Measurements from ENCODE around the gene RFX1. TPM values are rescaled to one million over a fixed set of nuclear protein-coding genes. Genes with fewer than 3 reads are reported as not detected.
"Not testable (repeated sequence)": the region's sequence is repeated elsewhere in the genome, so short reads cannot be mapped to it uniquely, and the experiment has no call there.

The RFX1 gene
- total RNA-seq, 1 donor from 2014 or later = 21.2 TPM

DNA sequence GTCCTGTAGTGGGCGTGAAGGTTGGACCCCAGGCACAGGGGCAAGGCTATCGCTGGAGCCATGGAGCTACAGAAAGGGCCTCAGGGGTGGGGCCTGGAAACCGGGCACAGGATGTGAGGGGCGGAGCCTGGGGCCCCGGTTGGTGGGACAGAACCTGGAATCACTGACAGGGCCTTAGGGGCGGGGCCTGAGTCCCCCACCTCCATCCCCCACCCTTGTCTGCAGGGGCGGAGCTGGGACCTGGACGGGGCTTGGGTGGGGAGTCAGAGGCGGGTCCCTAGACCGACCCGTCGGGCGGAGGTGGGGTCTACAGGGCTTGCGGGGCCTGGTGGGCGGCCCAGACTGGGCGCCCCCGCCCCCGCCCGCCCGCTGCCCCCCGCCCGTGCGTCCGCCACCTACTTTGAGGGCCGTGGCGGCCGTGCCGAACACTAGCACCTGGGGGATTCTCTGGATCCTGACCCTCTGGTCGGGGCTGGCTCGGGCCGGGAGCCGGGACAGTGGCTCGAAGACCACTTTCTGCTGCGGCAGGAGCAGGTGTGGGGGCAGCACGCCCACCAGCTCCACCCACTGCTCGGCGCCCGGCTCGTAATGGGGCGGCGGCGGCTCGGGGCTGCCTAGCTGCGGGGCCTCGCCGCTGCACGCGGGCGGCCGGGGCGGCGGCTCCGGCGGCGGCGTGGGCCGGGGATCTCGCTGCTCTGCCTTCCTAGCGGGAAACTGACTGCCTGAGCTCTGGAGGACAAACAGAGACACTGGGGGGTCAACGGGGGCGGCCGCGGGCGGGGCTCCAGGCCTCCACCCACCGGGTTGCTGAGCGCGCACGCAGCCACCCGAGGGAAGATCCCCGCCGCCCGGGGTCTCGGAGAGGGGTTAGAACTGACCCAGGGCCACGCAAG lies 27.5 kb downstream of the RFX1 start:
- Mint-ChIP-seq H3K4me3 (peak overlapping the region; percentile 57), H3K9me3 (no peaks in the 10 kb centered on the region)

DNA sequence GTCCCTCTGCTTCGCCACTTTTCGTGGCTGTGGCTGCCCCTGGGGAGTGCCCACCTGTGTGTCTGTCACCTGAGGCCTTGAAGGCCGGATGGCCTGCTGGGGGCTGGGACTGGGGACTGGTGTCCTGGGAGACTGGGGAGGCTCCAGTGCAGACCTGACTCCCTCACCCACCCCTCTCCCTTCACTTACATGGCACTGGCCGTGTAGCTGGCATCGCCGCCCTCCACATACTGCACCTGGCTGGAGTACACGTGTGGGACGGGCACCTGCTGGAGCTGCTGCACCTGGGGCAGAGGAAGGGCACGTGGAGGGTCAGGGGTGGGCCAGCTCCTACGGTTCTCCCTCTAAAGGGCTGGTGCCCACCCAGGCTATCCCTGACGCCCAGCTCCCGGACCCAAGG lies 28.3 kb downstream of the RFX1 start:
- no peak for DNase-seq (ENCODE audit: low spot score in 2 of 2, unreplicated experiment in 2 of 2)
- Mint-ChIP-seq H3K27me3 (ENCODE audit: low read depth) (no peaks in the 10 kb centered on the region), H3K4me1 (peaks cover 19% of the 10 kb centered on the region), H3K9me3 (no peaks in the 10 kb centered on the region), H3K27ac (peak overlapping the region; percentile 79), H3K4me3 (peak overlapping the region; percentile 57), H3K36me3 (peaks cover 8% of the 10 kb centered on the region)
- TF ChIP-seq, protein P1, sequence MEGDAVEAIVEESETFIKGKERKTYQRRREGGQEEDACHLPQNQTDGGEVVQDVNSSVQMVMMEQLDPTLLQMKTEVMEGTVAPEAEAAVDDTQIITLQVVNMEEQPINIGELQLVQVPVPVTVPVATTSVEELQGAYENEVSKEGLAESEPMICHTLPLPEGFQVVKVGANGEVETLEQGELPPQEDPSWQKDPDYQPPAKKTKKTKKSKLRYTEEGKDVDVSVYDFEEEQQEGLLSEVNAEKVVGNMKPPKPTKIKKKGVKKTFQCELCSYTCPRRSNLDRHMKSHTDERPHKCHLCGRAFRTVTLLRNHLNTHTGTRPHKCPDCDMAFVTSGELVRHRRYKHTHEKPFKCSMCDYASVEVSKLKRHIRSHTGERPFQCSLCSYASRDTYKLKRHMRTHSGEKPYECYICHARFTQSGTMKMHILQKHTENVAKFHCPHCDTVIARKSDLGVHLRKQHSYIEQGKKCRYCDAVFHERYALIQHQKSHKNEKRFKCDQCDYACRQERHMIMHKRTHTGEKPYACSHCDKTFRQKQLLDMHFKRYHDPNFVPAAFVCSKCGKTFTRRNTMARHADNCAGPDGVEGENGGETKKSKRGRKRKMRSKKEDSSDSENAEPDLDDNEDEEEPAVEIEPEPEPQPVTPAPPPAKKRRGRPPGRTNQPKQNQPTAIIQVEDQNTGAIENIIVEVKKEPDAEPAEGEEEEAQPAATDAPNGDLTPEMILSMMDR (IDR thresholded peaks at IDR 0.05; ENCODE audit: unreplicated experiment) = no peak

More for the DNA sequence above, 27.5 kb downstream of the RFX1 start:
- peak; percentile 80 to 91 for DNase-seq (ENCODE audit: low spot score in 2 of 2, unreplicated experiment in 2 of 2)
- Mint-ChIP-seq H3K4me1 (peaks cover 19% of the 10 kb centered on the region), H3K36me3 (peaks cover 8% of the 10 kb centered on the region), H3K27ac (peak overlapping the region; percentile 79), H3K27me3 (ENCODE audit: low read depth) (no peaks in the 10 kb centered on the region)
- TF ChIP-seq, protein P1 (IDR thresholded peaks at IDR 0.05; ENCODE audit: unreplicated experiment) = no peak

DNA sequence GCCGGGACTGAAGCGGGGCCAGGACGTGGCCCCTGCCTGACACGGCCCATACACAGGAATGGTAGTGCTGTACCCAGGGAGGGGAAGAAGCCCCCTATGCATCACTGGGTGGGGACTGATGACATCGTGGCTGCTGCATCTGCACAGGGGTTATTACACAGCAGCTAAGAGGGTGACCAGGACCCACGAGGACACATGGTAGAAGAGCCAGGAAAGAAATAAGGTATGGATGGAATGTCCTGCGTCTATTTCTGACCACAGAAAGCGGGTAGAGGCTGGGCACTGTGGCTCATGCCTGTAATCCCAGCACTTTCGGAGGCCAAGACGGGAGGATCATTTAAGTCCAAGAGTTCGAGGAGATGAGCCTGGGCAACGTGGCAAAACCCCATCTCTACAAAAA lies 29.7 kb downstream of the RFX1 start:
- Mint-ChIP-seq H3K4me3 (no peak overlapping the region), H3K27ac (no peak overlapping the region), H3K4me1 (peaks cover 19% of the 10 kb centered on the region), H3K36me3 (peaks cover 6% of the 10 kb centered on the region), H3K9me3 (no peaks in the 10 kb centered on the region), H3K27me3 (ENCODE audit: low read depth) (no peaks in the 10 kb centered on the region)
- DNase-seq (ENCODE audit: low spot score in 2 of 2, unreplicated experiment in 2 of 2) = no peak
- TF ChIP-seq, protein P1 (IDR thresholded peaks at IDR 0.05; ENCODE audit: unreplicated experiment) = no peak

DNA sequence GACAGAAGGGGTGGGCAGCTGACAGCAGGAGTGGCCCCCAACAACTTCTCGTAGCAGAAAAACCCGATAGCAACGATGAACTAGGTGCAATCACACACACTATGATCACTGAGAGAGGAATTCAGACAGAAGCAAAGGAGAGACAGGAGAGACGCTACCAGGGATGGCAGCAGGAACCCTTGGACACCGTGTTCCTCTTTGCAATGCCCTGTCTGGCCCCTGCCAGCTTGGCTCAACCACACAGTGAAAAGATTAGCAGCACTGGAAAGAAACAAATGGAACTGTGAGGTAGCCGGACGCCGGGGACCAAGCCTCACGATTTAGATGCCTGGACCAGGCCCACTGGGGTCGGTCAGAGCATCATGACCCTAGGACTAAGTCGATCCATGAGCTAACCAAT lies 30.2 kb downstream of the RFX1 start:
- DNase-seq (ENCODE audit: low spot score in 2 of 2, unreplicated experiment in 2 of 2) = no peak
- Mint-ChIP-seq H3K4me1 (peaks cover 19% of the 10 kb centered on the region), H3K27ac (no peak overlapping the region), H3K36me3 (peaks cover 6% of the 10 kb centered on the region), H3K4me3 (no peak overlapping the region), H3K9me3 (no peaks in the 10 kb centered on the region), H3K27me3 (ENCODE audit: low read depth) (no peaks in the 10 kb centered on the region)
- TF ChIP-seq, protein P1 (IDR thresholded peaks at IDR 0.05; ENCODE audit: unreplicated experiment) = no peak

- H3K27me3 Mint-ChIP-seq (ENCODE audit: low read depth) = no peaks in the 10 kb centered on the region
- no peak overlapping the region for H3K4me3 Mint-ChIP-seq
- H3K27ac Mint-ChIP-seq = peak overlapping the region; percentile 87
- TF ChIP-seq, protein P1 (IDR thresholded peaks at IDR 0.05; ENCODE audit: unreplicated experiment) = no peak
- H3K4me1 Mint-ChIP-seq = peaks cover 11% of the 10 kb centered on the region
- DNase-seq (ENCODE audit: low spot score in 2 of 2, unreplicated experiment in 2 of 2) = peak in 1 of 2 experiments; percentile 60
- peaks cover 9% of the 10 kb centered on the region for H3K36me3 Mint-ChIP-seq
- no peaks in the 10 kb centered on the region for H3K9me3 Mint-ChIP-seq
Observed at GRCh38 chr19:13974073-13974472, 32.0 kb downstream of the RFX1 start.

GRCh38 chr19:13973479-13973878 lies 32.6 kb downstream of the RFX1 start:
- H3K27me3 Mint-ChIP-seq (ENCODE audit: low read depth); H3K9me3 Mint-ChIP-seq; H3K4me3 Mint-ChIP-seq; DNase-seq (ENCODE audit: low spot score in 2 of 2, unreplicated experiment in 2 of 2); H3K27ac Mint-ChIP-seq: not testable (repeated sequence)
- H3K36me3 Mint-ChIP-seq = peaks cover 14% of the 10 kb centered on the region
- peaks cover 11% of the 10 kb centered on the region for H3K4me1 Mint-ChIP-seq

All from mesothelial cell of epicardium (in vitro differentiated cells).